ENCODE data around the gene SOBP. TPM values are rescaled to one million over a fixed set of nuclear protein-coding genes. Genes with fewer than 3 reads are reported as not detected.

The SOBP gene
- total and polyA plus RNA-seq, 7 donors: 5.7 to 27.6 (median 19.5) TPM

GRCh38 chr6:107709341-107709740 lies 219.4 kb downstream of the SOBP start:
- Histone ChIP-seq H3K36me3 (ENCODE audit: insufficient read depth in 1 of 2, low read depth in 1 of 2) (no peaks in the 10 kb centered on the region), H3K27ac (no peak overlapping the region), H3K27me3 (ENCODE audit: insufficient read depth in 3 of 3, low read length in 2 of 3) (no peaks in the 10 kb centered on the region), H3K9me3 (no peaks in the 10 kb centered on the region), H3K4me3 (no peak overlapping the region), H3K4me1 (peaks cover 9% of the 10 kb centered on the region)
- intact Hi-C loops (cut with DNase I): loop anchor here in 1 of 2 donors (10.0 kb wide), 2 partner anchors 135 to 395 kb away; no protein-coding TSS in a partner anchor
- 83 to 95% (median 90%) methylated on average over 7 of the region's 7 CpGs for WGBS, 3 donors
- no peak for DNase-seq
- ATAC-seq: no peak
- TF ChIP-seq, protein P1, sequence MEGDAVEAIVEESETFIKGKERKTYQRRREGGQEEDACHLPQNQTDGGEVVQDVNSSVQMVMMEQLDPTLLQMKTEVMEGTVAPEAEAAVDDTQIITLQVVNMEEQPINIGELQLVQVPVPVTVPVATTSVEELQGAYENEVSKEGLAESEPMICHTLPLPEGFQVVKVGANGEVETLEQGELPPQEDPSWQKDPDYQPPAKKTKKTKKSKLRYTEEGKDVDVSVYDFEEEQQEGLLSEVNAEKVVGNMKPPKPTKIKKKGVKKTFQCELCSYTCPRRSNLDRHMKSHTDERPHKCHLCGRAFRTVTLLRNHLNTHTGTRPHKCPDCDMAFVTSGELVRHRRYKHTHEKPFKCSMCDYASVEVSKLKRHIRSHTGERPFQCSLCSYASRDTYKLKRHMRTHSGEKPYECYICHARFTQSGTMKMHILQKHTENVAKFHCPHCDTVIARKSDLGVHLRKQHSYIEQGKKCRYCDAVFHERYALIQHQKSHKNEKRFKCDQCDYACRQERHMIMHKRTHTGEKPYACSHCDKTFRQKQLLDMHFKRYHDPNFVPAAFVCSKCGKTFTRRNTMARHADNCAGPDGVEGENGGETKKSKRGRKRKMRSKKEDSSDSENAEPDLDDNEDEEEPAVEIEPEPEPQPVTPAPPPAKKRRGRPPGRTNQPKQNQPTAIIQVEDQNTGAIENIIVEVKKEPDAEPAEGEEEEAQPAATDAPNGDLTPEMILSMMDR (IDR thresholded peaks at IDR 0.05): no peak

Other genes with a start within 250 kb of the SOBP start
- gene PDSS2, start 30.6 kb upstream of the SOBP start, total RNA-seq: 10 to 100 TPM in 2 of 4 donors, 1 to 10 TPM in 2; 7.6 to 10.4 (median 9.8) TPM
- gene PDSS2, start 30.6 kb upstream of the SOBP start, polyA plus RNA-seq: 10 to 100 TPM in 1 of 3 donors, 1 to 10 TPM in 2; 4.7 to 16.7 (median 8.6) TPM